ENCODE measurements around the gene CCDC87. TPM values are rescaled to one million over a fixed set of nuclear protein-coding genes. Genes with fewer than 3 reads are reported as not detected.
"Not testable (repeated sequence)": the region's sequence is repeated elsewhere in the genome, so short reads cannot be mapped to it uniquely, and the experiment has no call there.

CCDC87 gene
- total RNA-seq, 1 donor from 2014 or later = 0.41 TPM

DNA sequence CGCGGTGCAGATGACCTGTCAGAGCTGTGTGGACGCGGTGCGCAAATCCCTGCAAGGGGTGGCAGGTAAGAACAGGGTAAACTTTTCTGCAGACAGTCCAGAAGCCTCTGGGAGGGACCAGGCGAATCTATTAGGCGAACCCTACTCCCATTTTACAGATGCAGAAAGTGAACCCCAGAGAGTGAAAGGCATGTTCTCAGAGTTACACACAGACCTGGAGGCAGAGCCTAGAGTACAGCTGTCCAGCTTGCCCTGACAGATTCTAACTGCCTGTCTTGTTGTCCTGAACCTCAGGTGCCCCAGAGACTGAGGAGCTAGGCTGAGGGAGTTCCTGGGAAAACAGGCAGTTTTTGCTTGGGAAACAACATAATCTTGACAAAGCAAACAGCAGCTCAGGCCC lies 787 bp upstream of the CCDC87 start:
- intact Hi-C loops (cut with micrococcal nuclease) = no loop called here
- TF ChIP-seq CTCF (IDR thresholded peaks at IDR 0.05; ENCODE audit: borderline replicate concordance) = no peak
- H3K4me1 ChIP-seq = peaks cover 39% of the 10 kb centered on the region

DNA sequence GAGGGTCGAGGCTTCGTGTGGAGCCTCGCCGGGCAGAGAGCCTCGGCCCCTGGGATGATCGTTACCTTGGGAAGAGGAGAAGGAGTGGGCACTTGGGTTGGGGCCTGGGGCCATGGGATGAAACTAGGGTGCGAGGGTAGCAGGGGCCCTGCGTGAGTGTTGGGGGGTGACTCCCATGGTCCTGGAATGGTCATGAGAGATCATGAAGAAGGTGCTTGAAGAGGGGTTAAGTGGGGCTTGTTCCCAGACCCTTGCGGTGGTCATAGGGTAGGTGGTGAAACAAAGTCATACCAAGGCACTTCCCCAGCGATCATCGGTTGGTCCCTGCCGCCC lies 406 bp upstream of the CCDC87 start:
- Histone ChIP-seq H3K9me3 (replicated peaks) (no peaks in the 10 kb centered on the region), H3K4me3 (peak overlapping the region; percentile 72), H3K36me3 (no peaks in the 10 kb centered on the region), H3K4me1 (peaks cover 39% of the 10 kb centered on the region), H3K27ac (replicated peaks) (peak overlapping the region; percentile 83), H3K27me3 (ENCODE audit: low read depth) (no peaks in the 10 kb centered on the region)
- intact Hi-C loops (cut with micrococcal nuclease) = no loop called here
- TF ChIP-seq CTCF (IDR thresholded peaks at IDR 0.05; ENCODE audit: borderline replicate concordance) = no peak
- no peak for DNase-seq

More for the DNA sequence above, 787 bp upstream of the CCDC87 start:
- H3K36me3 ChIP-seq = no peaks in the 10 kb centered on the region
- H3K4me3 ChIP-seq = peak overlapping the region; percentile 72
- no peak for DNase-seq
- no peaks in the 10 kb centered on the region for H3K9me3 ChIP-seq (replicated peaks)
- H3K27ac ChIP-seq (replicated peaks) = peak overlapping the region; percentile 83
- H3K27me3 ChIP-seq (ENCODE audit: low read depth) = no peaks in the 10 kb centered on the region

- H3K27ac ChIP-seq (replicated peaks) = no peak overlapping the region
- TF ChIP-seq CTCF (IDR thresholded peaks at IDR 0.05; ENCODE audit: borderline replicate concordance) = no peak
- no peak for DNase-seq
- intact Hi-C loops (cut with micrococcal nuclease) = no loop called here
- no peaks in the 10 kb centered on the region for H3K27me3 ChIP-seq (ENCODE audit: low read depth)
- H3K9me3 ChIP-seq (replicated peaks) = no peaks in the 10 kb centered on the region
- no peaks in the 10 kb centered on the region for H3K36me3 ChIP-seq
- no peak overlapping the region for H3K4me3 ChIP-seq
- H3K4me1 ChIP-seq = peaks cover 38% of the 10 kb centered on the region
Measured at GRCh38 chr11:66591175-66591574, 1.7 kb downstream of the CCDC87 start.

- no peak for DNase-seq
- intact Hi-C loops (cut with micrococcal nuclease) = no loop called here
- no peak overlapping the region for H3K27ac ChIP-seq (replicated peaks)
- no peaks in the 10 kb centered on the region for H3K27me3 ChIP-seq (ENCODE audit: low read depth)
- no peaks in the 10 kb centered on the region for H3K9me3 ChIP-seq (replicated peaks)
- peaks cover 27% of the 10 kb centered on the region for H3K4me1 ChIP-seq
- H3K36me3 ChIP-seq = no peaks in the 10 kb centered on the region
- H3K4me3 ChIP-seq = no peak overlapping the region
- TF ChIP-seq CTCF (IDR thresholded peaks at IDR 0.05; ENCODE audit: borderline replicate concordance) = no peak
Measured at GRCh38 chr11:66589996-66590675, 2.7 kb downstream of the CCDC87 start.

DNA sequence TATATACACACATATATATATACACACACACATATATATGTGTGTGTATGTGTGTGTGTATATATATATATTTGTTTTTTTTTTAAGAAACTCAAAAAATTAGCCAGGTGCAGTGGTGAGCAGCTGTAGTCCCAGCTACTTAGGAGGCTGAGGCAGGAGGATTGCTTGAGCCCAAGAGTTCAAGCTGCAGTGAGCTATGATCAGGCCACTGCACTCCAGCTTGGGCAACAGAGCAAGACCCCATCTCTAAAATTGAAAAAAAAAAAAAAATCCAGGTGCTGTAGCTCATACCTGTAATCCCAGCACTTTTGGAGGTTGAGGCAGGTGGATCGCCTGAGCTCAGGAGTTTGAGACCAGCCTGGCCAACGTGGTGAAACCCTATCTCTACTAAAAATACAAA lies 3.5 kb downstream of the CCDC87 start:
- intact Hi-C loops (cut with micrococcal nuclease) = not testable (repeated sequence)

DNA sequence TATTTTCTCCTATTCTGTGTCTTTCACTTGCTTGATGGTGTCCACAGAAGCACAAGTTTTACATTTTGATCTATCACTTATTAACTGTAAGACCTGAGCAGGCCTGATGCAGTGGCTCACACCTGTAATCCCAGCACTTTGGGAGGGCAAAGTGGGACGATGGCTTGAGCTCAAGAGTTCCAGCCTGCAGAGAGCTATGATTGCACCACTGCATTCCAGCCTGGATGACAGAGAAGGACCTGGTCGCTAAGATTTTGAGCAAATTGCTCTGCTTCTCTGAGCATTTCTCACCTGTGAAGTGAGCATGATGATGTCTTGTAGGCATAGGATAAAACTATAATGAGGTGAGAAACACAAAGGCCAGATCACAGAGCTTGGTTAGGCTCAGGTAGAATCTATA lies 6.7 kb downstream of the CCDC87 start:
- intact Hi-C loops (cut with micrococcal nuclease) = no loop called here
- Histone ChIP-seq H3K36me3 (no peaks in the 10 kb centered on the region), H3K4me1 (no peaks in the 10 kb centered on the region), H3K27me3 (ENCODE audit: low read depth) (no peaks in the 10 kb centered on the region), H3K27ac (replicated peaks) (no peak overlapping the region), H3K9me3 (replicated peaks) (peaks cover 9% of the 10 kb centered on the region), H3K4me3 (no peak overlapping the region)
- no peak for DNase-seq
- TF ChIP-seq CTCF (IDR thresholded peaks at IDR 0.05; ENCODE audit: borderline replicate concordance) = no peak

More for the DNA sequence above, 3.5 kb downstream of the CCDC87 start:
- not testable (repeated sequence) for H3K9me3 ChIP-seq (replicated peaks); H3K27ac ChIP-seq (replicated peaks); H3K27me3 ChIP-seq (ENCODE audit: low read depth); H3K36me3 ChIP-seq; DNase-seq; H3K4me3 ChIP-seq
- H3K4me1 ChIP-seq = peaks cover 19% of the 10 kb centered on the region

DNA sequence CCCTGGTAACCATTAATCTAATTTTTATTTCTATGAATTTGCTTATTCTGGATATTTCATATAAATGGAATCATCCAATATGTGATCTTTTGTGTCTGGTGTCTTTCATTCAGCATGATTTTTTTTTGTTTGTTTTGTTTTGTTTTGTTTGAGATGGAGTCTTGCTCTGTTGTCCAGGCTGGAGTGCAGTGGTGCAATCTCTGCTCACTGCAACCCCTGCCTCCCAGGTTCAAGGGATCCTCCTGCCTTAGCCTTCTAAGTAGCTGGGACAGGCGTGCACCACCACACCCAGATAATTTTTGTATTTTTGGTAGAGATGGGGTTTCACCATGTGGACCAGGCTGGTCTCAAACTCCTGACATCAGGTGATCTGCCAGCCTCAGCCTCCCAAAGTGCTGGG lies 7.4 kb downstream of the CCDC87 start:
- H3K27ac ChIP-seq (replicated peaks); H3K36me3 ChIP-seq; H3K4me1 ChIP-seq; H3K27me3 ChIP-seq (ENCODE audit: low read depth); H3K4me3 ChIP-seq; intact Hi-C loops (cut with micrococcal nuclease); DNase-seq; H3K9me3 ChIP-seq (replicated peaks): not testable (repeated sequence)

- H3K4me1 ChIP-seq; H3K27me3 ChIP-seq (ENCODE audit: low read depth); H3K36me3 ChIP-seq; DNase-seq; H3K4me3 ChIP-seq; H3K27ac ChIP-seq (replicated peaks); H3K9me3 ChIP-seq (replicated peaks): not testable (repeated sequence)
- intact Hi-C loops (cut with micrococcal nuclease) = loop anchor here (5.0 kb wide), 1 partner anchor 95 kb away; the partner anchor contains the start of gene RBM4B
Measured at GRCh38 chr11:66582565-66583147, 10.2 kb downstream of the CCDC87 start.

Data from left ventricle myocardium inferior (tissue), 1 donor.